ENCODE measurements around the gene PPP6R1.

PPP6R1 gene

GRCh38 chr19:55257461-55258420 lies 1.1 kb downstream of the PPP6R1 start:
- peak; percentile 23 for DNase-seq

- peak; percentile 23 for DNase-seq
Observed at GRCh38 chr19:55256562-55257460, 2.0 kb downstream of the PPP6R1 start.

GRCh38 chr19:55255618-55256423 lies 3.0 kb downstream of the PPP6R1 start:
- DNase-seq = peak; percentile 67

GRCh38 chr19:55254625-55254977 lies 4.2 kb downstream of the PPP6R1 start:
- DNase-seq = no peak

GRCh38 chr19:55253842-55254624 lies 4.8 kb downstream of the PPP6R1 start:
- peak; percentile 75 for DNase-seq

- DNase-seq = no peak
Observed at GRCh38 chr19:55252760-55253663, 5.8 kb downstream of the PPP6R1 start.

- peak; percentile 69 for DNase-seq
Observed at GRCh38 chr19:55251341-55252081, 7.3 kb downstream of the PPP6R1 start.

GRCh38 chr19:55250262-55251036 lies 8.4 kb downstream of the PPP6R1 start:
- no peak for DNase-seq

- DNase-seq = no peak
Observed at GRCh38 chr19:55249841-55250240, 9.0 kb downstream of the PPP6R1 start.

- no peak for DNase-seq
Observed at GRCh38 chr19:55248704-55249103, 10.1 kb downstream of the PPP6R1 start.

- DNase-seq = no peak
Observed at GRCh38 chr19:55248166-55248675, 10.6 kb downstream of the PPP6R1 start.

GRCh38 chr19:55247621-55248099 lies 11.2 kb downstream of the PPP6R1 start:
- no peak for DNase-seq

- no peak for DNase-seq
Observed at GRCh38 chr19:55246462-55247451, 12.1 kb downstream of the PPP6R1 start.

- DNase-seq = no peak
Observed at GRCh38 chr19:55245236-55245904, 13.4 kb downstream of the PPP6R1 start.

GRCh38 chr19:55244004-55244680 lies 14.7 kb downstream of the PPP6R1 start:
- no peak for DNase-seq

GRCh38 chr19:55242517-55242916 lies 16.3 kb downstream of the PPP6R1 start:
- DNase-seq = no peak

Measured in CD4-positive, alpha-beta T cell treated with Interleukin-6 for 4 hours (primary cell).